HL-60 (cell line): Measurements from ENCODE around the gene CCDC38.
A peak's percentile ranks its signal among the peaks of the same experiment; 100 is the strongest.

Experiments used
- DNase-seq, 2 experiments: peaks; one replicate each; pipeline ENCODE4 v3.0.0-alpha.2; 2010 to 2020; ENCODE audit warnings: low read depth in 1 of 2, low spot score in 1 of 2
- H3K27ac ChIP-seq: fragments of 250-450 bp; sonication (Bioruptor Pico); replicated peaks from 2 replicates; pipeline ENCODE4 v1.5.1; 2020; ENCODE audit warnings: mild to moderate bottlenecking, moderate library complexity
- H3K27me3 ChIP-seq: fragments of 250-450 bp; sonication (Bioruptor Pico); 2 replicates; pipeline ENCODE4 v1.5.1; 2021; ENCODE audit warnings: mild to moderate bottlenecking, moderate library complexity; ENCODE audit not compliant: insufficient read depth, poor library complexity, severe bottlenecking
- H3K4me3 ChIP-seq: replicated peaks from 2 replicates; pipeline ENCODE4 v1.5.1; 2011; ENCODE audit warnings: mild to moderate bottlenecking, control low read depth, low read length; ENCODE audit not compliant: insufficient read depth
- GABPA ChIP-seq: IDR thresholded peaks from 2 replicates; pipeline ENCODE4 v1.6.1; 2012; ENCODE audit warnings: low read depth
- POLR2AphosphoS5 ChIP-seq: IDR thresholded peaks from 2 replicates; pipeline ENCODE4 v1.6.1; 2012; ENCODE audit warnings: low read depth
- SPI1 ChIP-seq: IDR thresholded peaks from 2 replicates; pipeline ENCODE4 v1.6.1; 2012; ENCODE audit warnings: low read depth, mild to moderate bottlenecking, borderline replicate concordance
- TF ChIP-seq, protein P1 (sequence below): IDR thresholded peaks from one replicate; pipeline ENCODE4 v1.5.1; 2011; ENCODE audit warnings: low read length, control low read depth, inconsistent platforms; ENCODE audit not compliant: insufficient read depth
- TF ChIP-seq, protein P2 (sequence below): IDR thresholded peaks from 2 replicates; pipeline ENCODE4 v1.6.1; 2012; ENCODE audit warnings: low read depth; ENCODE audit not compliant: insufficient replicate concordance

CCDC38 gene

GRCh38 chr12:95863337-95863736 is 79.1 kb downstream of the CCDC38 start:
- H3K4me3 ChIP-seq: no peak overlapping the region
- no peak for DNase-seq
- H3K27me3 ChIP-seq: no peaks in the 10 kb centered on the region
- TF ChIP-seq, protein P1, sequence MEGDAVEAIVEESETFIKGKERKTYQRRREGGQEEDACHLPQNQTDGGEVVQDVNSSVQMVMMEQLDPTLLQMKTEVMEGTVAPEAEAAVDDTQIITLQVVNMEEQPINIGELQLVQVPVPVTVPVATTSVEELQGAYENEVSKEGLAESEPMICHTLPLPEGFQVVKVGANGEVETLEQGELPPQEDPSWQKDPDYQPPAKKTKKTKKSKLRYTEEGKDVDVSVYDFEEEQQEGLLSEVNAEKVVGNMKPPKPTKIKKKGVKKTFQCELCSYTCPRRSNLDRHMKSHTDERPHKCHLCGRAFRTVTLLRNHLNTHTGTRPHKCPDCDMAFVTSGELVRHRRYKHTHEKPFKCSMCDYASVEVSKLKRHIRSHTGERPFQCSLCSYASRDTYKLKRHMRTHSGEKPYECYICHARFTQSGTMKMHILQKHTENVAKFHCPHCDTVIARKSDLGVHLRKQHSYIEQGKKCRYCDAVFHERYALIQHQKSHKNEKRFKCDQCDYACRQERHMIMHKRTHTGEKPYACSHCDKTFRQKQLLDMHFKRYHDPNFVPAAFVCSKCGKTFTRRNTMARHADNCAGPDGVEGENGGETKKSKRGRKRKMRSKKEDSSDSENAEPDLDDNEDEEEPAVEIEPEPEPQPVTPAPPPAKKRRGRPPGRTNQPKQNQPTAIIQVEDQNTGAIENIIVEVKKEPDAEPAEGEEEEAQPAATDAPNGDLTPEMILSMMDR: no peak
- TF ChIP-seq SPI1 (no peak), POLR2AphosphoS5 (no peak), GABPA (no peak)
- TF ChIP-seq, protein P2, sequence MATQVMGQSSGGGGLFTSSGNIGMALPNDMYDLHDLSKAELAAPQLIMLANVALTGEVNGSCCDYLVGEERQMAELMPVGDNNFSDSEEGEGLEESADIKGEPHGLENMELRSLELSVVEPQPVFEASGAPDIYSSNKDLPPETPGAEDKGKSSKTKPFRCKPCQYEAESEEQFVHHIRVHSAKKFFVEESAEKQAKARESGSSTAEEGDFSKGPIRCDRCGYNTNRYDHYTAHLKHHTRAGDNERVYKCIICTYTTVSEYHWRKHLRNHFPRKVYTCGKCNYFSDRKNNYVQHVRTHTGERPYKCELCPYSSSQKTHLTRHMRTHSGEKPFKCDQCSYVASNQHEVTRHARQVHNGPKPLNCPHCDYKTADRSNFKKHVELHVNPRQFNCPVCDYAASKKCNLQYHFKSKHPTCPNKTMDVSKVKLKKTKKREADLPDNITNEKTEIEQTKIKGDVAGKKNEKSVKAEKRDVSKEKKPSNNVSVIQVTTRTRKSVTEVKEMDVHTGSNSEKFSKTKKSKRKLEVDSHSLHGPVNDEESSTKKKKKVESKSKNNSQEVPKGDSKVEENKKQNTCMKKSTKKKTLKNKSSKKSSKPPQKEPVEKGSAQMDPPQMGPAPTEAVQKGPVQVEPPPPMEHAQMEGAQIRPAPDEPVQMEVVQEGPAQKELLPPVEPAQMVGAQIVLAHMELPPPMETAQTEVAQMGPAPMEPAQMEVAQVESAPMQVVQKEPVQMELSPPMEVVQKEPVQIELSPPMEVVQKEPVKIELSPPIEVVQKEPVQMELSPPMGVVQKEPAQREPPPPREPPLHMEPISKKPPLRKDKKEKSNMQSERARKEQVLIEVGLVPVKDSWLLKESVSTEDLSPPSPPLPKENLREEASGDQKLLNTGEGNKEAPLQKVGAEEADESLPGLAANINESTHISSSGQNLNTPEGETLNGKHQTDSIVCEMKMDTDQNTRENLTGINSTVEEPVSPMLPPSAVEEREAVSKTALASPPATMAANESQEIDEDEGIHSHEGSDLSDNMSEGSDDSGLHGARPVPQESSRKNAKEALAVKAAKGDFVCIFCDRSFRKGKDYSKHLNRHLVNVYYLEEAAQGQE: no peak
- no peak overlapping the region for H3K27ac ChIP-seq

DNA sequence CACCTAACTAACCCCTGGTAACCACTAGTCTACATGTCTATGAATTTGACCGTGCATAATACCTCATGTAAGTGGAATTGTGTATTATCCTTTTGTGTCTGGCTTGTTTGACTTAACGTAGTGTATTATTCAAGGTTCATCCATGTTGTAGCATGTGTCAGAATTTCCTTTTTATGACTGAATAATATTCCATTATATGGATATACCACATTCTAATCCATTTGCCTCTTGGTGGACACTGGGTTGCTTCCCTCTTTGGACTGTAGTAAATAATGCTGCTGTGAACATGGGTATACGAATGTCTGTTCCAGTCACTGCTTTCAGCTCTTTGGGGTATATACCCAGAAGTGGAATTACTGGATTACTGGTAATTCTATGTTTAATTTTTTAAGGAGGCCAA is 80.4 kb downstream of the CCDC38 start:
- H3K27me3 ChIP-seq: no peaks in the 10 kb centered on the region
- no peak for DNase-seq
- H3K4me3 ChIP-seq: no peak overlapping the region
- no peak overlapping the region for H3K27ac ChIP-seq
- TF ChIP-seq SPI1: no peak
- no peak for TF ChIP-seq POLR2AphosphoS5
- TF ChIP-seq GABPA: no peak
- TF ChIP-seq, protein P1: no peak

DNA sequence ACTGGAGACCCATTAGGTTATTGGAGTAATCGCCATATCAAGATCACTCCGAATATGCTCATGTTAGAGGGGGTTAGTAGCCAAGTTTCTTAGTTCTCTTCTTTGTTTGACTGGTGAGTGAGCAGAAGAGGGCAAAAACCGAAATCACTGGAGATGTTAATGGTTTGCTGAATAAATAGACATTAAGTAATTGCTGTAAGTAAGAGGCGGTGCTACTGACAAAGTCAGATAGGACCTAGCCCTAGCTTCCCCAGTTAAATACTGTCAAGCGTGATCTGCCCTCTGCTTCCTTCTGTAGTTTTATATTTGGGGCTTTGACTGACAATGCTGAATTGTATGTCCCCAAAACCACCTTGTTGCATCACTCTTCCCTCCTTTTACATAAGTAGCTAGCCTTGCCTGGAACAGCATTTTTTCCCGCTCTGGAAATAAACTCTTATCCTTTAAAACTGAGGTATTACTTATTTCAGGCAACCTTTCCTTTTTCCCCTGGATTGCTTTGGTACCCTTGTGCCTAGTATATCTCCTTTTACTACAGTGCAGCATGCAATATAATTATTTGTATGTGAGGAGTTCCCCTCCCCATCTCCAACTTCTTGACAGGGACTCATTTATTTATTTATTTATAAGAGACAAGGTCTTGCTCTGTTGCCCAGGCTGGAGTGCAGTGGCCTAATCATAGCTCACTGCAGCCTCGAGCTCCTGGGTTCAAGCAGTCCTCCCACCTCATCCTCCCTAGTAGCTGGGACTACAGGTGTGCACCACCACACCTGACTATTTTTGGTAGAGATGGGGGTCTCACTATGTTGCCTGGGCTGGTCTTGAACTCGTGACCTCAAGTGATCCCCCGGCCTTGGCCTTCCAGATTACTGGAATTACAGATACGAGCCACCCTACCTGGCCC is 82.2 kb downstream of the CCDC38 start:
- DNase-seq: peak; percentile 26 to 51
- peak overlapping the region; percentile 92 for H3K27ac ChIP-seq
- no peaks in the 10 kb centered on the region for H3K27me3 ChIP-seq
- H3K4me3 ChIP-seq: peak overlapping the region; percentile 54
- TF ChIP-seq, protein P2: no peak
- TF ChIP-seq POLR2AphosphoS5 (no peak), GABPA (no peak), SPI1 (no peak)
- TF ChIP-seq, protein P1: no peak
